ENCODE data around the gene CDC23. TPM values are rescaled to one million over a fixed set of nuclear protein-coding genes. Genes with fewer than 3 reads are reported as not detected.
A peak's percentile ranks its signal among the peaks of the same experiment; 100 is the strongest.
"Not testable (repeated sequence)": the region's sequence is repeated elsewhere in the genome, so short reads cannot be mapped to it uniquely, and the experiment has no call there.

The CDC23 gene, protein sequence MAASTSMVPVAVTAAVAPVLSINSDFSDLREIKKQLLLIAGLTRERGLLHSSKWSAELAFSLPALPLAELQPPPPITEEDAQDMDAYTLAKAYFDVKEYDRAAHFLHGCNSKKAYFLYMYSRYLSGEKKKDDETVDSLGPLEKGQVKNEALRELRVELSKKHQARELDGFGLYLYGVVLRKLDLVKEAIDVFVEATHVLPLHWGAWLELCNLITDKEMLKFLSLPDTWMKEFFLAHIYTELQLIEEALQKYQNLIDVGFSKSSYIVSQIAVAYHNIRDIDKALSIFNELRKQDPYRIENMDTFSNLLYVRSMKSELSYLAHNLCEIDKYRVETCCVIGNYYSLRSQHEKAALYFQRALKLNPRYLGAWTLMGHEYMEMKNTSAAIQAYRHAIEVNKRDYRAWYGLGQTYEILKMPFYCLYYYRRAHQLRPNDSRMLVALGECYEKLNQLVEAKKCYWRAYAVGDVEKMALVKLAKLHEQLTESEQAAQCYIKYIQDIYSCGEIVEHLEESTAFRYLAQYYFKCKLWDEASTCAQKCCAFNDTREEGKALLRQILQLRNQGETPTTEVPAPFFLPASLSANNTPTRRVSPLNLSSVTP
- 26.2 and 35.2 TPM in 2 replicates for total RNA-seq (2014; rRNA removed; shearing (Covaris generic))

DNA sequence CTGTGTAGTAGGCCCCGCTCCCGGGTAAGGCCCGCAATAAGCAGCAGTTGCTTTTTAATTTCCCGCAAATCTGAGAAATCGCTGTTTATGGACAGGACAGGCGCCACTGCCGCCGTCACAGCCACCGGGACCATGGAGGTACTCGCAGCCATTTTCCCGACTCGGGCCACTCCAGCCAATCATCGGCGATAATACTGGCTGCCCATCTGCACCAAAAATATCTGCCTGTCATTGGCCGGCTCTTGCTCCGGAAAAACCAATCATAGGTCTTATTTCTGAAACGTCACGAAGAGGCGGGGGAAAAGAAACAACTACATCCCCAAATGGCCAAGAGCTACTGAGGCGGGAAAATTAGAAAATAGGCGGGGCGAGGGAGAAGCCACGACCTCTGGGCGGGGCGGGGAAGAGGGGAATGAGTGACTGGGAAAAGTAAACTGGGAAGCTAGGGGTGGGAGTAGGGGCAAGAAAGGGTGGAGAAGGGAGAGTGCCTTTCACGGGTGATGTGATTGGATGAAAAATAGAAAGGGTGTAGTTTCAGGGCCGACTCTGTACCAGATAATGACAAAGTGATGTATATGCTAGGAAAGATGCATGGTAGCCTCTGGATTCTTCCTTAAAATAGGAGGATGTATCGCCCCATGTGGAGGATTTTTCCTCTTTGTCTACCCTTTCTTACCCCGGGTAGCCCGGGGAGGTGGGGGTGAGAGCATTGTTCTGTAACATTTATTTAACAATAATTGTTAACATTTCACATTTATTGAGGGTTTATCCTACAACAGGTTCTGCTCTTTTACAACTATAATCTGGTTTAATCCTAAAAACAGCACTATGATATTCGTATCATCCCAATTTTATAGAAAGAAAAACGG lies at the start of gene CDC23:
Gene CDC23 (minus strand): TSS at position 163 of the 869 bp plus-strand sequence. CDS start 11 bp downstream, at position 152.
- DNase-seq (ENCODE audit: low read depth): peak; percentile 98

DNA sequence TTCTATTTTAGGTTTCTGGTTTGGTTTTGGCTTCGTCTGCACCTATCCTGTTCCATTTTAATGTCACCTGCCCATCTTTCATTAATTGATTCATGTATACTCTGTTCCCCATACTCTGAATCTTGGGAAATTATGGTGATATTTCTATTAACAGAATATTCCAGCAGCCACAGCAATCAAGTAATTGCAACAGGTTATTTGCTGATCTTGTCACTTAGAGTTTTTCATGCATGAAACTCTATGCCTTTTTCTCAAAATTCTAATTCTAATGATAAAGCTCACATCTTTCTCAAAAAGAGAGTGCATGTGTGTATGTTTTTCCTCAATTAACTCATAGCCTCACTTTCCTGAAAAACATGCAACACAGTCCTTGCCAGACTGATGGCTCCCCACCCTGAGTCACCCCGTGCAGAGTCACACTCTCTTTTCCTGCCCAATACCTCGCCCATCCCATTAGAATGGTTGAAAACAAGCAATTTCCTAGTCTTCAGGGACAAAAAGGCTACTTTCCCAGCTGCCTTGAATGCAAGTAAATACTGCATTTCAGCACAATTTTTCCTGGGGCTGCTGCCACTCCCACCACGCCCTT lies 45.7 kb upstream of the CDC23 start:
- DNase-seq (ENCODE audit: low read depth): no peak

DNA sequence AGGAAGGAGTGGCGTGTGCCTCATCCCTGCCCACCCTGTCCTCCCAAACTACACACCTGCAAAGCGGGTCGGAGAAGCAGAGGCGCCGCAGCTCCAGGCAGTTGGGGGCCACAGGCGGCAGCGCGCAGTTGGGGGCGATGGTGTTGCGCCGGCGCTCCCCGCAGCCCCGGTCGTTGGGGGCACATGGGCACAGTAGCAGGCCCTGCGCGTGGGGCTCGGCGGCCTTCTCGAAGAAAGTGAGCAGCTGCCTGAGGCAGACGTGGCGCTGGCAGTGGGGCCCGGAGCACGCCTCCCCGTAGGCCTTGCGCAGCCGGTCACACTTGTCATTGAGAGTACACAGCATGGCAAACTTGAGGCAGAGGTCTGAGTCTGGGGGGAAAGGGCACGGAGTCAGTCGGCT lies 44.5 kb upstream of the CDC23 start:
- no peak for DNase-seq (ENCODE audit: low read depth)

DNA sequence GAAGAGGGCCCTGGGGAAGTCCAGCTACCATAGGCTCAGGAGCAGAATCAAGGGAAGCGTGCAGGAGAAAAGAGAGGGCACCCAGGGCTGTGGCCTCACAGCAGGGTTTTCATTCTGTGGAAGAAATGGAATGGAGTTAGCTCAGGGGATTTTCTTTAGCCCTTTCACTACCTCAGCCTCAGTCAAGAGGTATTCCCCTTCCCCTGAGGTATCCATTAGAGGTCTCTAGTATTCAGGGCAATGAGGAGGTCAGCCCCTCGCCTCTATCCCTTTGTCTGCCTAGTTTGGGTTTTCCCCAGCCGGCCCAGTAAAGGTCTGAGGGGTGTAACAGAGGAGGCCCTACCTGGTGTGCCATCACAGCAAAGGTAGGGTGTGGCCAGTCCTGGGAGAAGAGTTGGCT lies 39.8 kb upstream of the CDC23 start:
- no peak for DNase-seq (ENCODE audit: low read depth)

DNA sequence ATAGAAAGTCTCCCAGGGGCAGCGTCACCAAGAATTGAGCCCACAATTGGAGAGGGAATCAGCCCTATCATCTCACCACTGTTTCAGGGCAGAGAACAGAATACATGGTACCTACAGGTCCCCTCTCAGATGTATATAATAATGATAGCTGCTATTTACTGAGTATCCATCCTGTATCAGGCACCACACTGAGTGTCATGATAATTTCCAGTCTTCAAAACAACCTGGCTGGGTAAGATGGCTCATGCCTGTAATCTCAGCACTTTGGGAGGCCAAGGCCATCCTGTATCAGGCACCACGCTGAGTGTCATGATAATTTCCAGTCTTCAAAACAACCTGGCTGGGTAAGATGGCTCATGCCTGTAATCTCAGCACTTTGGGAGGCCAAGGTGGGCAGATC lies 34.7 kb upstream of the CDC23 start:
- DNase-seq (ENCODE audit: low read depth): not testable (repeated sequence)

DNA sequence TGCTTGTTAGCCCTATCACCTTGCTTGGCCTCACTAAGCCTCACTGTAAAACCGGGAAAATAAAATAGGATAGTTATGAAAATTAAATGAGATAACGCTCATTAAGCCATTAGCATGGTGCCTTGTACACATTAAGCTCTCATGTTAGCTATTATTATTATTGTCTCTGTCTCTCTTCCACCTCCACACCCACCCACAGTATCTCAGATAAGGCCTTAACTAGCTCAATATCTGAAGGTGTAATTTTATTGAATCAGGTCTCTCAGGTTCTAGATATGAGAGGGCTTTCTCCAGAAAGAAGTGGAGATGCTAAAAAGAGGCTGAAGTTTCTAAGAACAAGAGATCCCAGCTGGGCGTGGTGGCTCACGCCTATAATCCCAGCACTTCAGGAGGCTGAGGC lies 33.7 kb upstream of the CDC23 start:
- DNase-seq (ENCODE audit: low read depth): no peak

DNA sequence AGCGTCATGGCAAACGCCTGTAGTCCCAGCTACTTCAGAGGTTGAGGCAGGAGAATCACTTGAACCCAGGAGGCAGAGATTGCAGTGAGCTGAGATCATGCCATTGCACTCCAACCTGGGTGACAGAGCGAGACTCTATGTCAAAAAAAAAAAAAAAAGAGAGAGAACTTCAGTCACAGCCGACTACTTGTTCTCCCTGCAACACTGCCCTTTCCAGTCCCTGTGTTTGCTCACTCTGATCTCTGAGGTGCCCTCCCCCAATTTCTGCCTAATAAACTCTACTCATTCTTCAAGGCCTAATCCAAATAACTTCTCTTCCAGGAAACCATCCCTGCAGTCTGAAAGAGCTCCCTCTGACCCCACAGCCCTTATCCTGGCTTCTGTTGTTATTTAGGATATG lies 33.2 kb upstream of the CDC23 start:
- no peak for DNase-seq (ENCODE audit: low read depth)

DNA sequence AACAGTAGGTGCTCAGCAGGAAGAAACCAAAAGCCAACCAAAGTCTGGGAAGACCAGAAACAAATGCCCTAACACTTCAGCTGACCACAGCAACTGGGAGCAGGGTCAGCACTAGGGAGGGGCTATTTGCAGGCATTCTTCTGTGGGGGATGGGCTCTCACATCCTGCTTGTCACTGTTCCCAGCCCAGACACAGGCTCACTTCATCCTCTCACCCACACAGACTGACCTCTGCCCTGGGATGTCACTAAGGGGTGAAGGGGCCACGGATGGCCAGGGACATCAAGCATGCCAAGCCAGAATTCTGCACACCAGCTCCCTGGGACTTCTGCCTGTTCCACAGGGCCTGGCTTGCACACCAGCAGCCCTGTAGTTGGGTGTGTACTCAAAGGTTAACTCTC lies 32.6 kb upstream of the CDC23 start:
- no peak for DNase-seq (ENCODE audit: low read depth)

DNA sequence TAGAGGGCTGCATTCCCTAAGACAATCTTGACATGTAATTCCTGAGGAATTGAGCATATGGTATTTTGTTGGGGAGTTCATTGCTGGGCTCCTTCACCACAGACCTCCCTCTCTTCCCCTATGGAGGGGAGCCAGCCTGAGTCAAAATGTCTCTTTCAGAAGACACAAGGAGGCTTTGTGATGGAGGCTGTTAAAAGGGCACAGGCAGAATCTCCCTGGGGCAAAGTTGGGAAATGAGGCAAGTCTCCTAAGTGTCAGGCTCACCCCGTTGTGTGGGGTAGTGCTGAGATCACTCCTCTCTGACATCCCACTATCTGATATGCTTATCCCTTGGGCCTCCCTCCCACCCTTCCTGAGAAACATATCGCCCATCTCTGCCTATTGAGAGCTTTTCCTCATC lies 30.7 kb upstream of the CDC23 start:
- peak; percentile 59 for DNase-seq (ENCODE audit: low read depth)

DNA sequence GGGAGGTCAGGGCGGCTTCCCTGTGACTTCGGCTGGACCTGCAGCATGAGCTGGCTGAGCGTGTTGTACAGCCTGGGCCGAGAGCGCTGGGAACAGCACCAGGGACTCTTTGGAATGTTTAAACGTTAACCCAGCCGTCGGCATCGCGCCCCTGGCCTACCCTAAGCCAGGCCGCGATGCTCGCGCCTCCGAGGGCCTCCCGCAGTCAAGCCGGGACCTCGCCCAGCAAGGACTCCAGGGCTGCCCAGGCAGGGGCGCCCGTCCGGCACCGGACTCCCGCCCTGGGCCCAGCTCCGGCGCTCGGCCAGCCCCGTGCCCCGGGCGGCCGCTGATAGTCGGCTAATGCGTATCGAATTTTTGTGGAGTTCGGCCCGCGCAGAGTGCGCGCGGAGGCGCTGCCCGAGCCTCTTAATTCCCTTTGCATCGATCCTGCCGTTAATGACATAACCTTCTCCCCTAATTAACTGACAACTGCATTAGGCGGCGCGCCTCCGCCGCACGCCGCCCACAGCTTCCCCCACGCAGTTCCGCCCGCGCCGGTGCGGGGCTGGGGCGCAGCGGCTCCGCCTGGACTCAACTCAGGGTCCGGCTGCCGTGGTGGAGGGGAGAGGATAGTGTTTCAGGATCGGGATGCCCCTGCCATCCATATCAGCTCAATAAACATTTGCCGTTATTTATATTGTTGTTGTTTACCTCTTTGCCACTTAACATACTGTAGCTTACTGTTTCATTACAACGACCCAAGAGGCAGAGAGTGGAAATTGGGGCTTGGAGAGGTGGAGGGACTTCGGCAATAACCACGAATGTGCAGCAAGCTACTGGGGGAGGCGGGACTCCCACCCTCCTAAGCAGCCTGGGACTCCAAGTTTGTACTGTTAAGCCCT lies 28.8 kb upstream of the CDC23 start:
- DNase-seq (ENCODE audit: low read depth): no peak

DNA sequence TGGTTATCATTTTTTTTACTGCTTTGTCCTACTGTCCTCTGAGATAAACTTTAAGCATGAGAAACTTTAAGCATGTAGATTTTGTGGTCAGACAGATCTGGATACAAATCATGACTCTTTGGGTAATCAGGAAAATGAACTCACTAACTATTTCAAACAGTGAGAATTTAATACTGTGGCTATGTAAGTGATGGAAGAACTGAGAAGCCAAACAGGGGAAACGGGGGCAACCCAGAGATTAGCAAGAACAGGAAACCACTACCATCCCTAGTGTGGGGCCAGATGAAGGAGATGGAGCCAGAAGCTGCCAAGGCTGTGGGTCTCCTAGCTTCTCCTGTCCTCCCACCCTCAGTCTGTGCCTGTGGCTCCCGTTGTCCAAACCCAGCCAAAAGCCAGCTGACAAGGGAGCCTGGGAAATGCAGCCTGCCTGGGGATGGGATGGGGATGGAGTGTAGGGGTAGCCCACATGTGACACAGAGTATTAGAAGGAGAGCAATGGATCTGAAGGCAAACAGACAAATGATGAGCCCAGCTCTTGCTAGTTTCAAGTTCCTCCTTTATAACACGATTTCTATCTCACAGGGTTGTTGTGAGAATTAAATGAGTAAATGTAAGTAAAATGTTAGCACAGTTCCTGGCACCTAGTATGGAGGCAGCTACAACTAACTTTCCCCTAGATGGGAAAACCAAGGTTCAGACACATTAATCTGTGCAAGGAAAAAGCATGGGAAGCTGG lies 27.7 kb upstream of the CDC23 start:
- no peak for DNase-seq (ENCODE audit: low read depth)

DNA sequence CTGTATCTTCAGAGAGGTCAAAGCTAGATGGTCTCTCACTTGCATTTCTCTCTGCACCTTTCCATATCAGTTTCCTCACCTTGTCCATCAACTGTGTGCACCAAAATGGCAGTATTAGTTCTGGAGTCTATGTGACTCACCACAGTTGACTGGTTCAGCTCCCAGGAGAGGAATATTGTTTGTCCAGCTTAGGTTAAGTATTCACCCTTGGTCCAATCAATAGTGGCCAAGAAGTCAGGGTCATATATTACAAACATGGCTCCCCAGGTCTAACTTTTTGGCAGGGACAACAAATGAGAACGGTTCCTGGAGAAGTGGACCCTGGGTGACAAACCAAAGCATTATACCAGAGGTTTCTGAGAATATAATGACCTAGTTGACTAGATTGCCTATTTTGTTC lies 24.9 kb upstream of the CDC23 start:
- DNase-seq (ENCODE audit: low read depth): no peak

DNA sequence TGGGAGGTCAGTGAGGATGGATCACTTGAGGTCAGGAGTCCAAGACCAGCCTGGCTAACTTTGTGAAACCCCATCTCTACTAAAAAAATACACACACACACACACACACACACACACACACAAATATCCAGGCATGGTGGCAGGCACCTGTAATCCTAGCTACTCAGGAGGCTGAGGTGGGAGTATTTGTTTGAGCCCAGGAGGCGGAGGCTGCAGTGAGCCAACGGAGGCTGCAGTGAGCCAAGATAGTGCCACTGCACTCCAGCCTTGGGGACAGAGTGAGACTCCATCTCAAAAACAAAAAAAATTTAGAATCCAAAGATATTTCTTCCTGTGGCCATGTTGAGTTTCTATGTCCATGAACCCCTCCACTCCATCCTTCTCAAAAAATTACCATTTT lies 21.5 kb upstream of the CDC23 start:
- no peak for DNase-seq (ENCODE audit: low read depth)

DNA sequence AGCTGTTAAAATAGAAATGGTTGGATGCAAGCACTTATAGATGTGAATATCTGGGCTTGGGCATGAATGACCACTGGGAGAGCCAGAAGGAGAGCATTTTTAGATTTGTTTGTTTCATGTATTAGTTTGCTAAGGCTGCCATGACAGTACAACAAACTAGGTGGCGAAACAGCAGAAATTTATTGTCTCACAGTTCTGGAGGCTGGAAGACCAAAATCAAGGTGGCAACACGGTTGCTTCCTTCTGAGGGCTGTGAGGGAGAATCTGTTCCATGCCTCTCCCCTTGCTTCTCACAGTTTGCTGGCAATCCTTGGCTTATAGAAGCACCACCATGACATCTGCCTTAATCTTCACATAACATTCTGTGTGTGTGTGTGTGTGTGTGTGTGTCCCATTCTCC lies 20.2 kb upstream of the CDC23 start:
- DNase-seq (ENCODE audit: low read depth): no peak

DNA sequence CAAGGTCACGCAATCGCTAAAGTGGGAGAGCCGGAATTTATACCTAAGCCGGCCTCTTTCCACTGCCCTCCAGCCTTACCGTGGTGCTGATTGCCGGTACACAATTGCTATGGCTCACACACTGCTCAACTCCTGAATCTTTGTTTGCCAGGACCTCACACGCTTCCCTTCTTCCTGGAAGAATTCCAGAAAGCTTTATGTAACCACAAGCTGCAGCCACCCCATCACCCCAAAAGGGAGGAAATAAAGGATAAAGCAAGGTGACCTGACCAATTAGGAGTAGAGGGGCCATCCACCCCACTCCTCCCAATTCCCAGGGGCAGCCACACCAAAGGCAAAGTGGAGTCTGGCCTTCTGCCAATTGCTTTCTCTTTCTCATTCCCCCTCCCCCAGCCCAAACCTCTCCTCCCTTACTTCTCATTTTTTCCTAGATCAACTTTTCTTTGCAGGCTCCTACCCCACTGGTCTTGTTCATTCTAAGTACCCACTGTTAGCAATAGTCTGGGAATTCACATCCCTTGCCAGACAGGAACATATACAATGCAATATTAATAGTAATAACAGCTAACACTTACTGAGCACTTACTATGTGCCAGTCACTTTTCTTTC lies 18.0 kb upstream of the CDC23 start:
- DNase-seq (ENCODE audit: low read depth): peak; percentile 41

DNA sequence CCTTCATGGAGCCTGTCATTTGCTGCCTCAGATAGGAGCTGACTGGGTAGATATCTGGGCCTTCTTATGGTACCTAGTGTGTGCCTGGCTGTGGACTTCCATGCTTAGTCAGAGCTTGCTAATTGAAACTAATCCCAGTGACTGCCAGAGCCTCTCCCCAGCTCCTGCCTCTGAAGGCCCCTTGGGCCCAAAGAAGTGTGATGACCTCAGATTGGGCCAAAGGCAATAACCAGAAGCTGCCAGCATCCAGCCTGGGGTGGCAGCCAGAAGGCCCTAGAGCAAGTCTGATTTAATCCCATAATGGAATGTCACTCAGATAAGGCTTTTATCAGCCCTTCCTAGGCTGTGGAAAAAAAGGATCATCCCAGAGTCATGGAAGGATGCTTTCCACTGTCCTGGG lies 17.1 kb upstream of the CDC23 start:
- peak; percentile 60 for DNase-seq (ENCODE audit: low read depth)

DNA sequence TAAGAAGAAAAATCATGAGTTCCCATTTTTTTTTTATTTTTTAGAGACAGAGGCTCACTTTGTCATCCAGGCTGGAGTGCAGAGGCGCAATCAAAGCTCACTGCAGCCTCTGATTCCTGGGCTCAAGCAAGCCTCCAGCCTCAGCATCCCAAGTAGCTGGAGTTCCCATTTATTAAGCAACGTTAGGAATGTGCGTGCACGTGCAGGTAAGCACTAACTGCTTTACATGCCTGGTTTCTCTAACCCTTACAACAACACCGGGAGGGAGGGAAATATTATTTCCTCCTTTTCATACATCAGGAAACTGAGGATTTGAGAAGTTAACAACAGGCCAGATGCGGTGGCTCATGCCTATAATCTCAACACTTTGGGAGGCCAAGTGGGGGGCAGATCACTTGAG lies 16.3 kb upstream of the CDC23 start:
- no peak for DNase-seq (ENCODE audit: low read depth)

DNA sequence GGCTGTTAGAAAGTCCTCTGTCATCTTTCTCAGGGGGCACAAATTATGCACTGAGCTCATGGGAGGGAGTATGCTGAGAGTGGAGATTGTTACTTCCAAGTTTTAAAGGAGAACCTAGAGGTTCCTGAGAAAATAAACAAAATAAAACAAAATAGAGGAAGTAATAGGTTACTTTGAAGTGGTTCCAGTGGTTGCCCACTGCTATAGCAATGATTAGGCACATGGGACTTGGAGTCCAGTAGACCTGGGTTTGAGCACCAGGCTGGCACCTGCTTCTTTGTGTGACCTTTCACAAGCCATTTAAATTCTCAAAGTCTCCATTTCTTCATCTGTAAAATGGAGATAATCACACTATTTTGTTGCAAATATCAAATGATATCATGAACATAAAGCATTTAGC lies 13.8 kb upstream of the CDC23 start:
- no peak for DNase-seq (ENCODE audit: low read depth)

DNA sequence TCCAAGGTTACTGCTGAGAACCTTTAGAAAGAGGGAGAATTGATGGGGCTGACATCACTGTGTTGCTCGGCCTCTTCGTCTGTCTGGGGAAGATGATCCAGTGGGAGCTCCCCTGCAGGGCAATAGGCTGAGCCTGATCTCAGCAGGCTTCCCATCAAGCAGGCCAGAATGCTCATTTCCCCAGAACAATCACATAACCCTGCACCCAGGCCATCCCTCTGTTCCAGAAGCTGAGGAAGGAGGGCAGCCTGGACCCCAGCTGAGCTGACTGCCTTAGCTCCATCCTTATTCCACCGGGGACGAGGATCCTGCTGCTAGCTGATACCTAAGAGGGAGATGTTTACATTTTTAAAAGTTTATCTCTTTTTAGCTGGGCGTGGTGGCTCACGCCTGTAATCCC lies 11.6 kb upstream of the CDC23 start:
- no peak for DNase-seq (ENCODE audit: low read depth)

DNA sequence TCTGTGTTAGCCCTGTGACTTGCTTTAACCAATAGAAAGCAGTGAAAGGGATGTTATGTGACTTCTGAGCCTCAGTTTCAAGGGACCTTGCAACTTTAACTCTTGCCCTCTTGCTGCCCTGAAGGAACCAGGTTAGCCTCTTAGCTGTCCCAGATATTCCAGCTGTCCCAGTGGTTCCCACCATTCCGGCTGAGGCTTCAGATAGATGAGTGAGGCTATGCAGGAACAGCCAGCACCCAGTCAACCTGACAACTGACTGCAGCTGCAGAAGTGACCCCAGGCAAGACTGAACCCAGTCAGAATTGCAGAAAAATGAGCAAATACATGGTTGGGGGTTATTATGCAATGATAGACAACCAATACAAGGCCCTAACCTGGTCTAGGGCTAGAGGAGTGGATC lies 10.4 kb upstream of the CDC23 start:
- DNase-seq (ENCODE audit: low read depth): no peak
